ENCODE measurements around the gene ZNF638.
"Not testable (repeated sequence)": the region's sequence is repeated elsewhere in the genome, so short reads cannot be mapped to it uniquely, and the experiment has no call there.

The ZNF638 gene

GRCh38 chr2:71331581-71332434, at the start of gene ZNF638:
TSS of gene ZNF638 (plus strand) at chr2:71331782. CDS start at chr2:71348955, 17,173 bp downstream.
- DNase-seq, result peak; percentile 95

- DNase-seq, result no peak
These were observed 49.6 kb upstream of the ZNF638 start for GRCh38 chr2:71281950-71282349.

GRCh38 chr2:71282493-71282892, 49.1 kb upstream of the ZNF638 start:
- DNase-seq, result no peak

- DNase-seq, result no peak
These were observed 48.5 kb upstream of the ZNF638 start for GRCh38 chr2:71283131-71283530.

GRCh38 chr2:71285706-71286105, 45.9 kb upstream of the ZNF638 start:
- no peak for DNase-seq

GRCh38 chr2:71291398-71291797, 40.2 kb upstream of the ZNF638 start:
- peak; percentile 28 for DNase-seq

- DNase-seq, result no peak
These were observed 39.4 kb upstream of the ZNF638 start for GRCh38 chr2:71292159-71292558.

- DNase-seq, result no peak
These were observed 32.7 kb upstream of the ZNF638 start for GRCh38 chr2:71298914-71299313.

GRCh38 chr2:71299507-71299906, 32.1 kb upstream of the ZNF638 start:
- no peak for DNase-seq

- DNase-seq, result no peak
These were observed 27.7 kb upstream of the ZNF638 start for GRCh38 chr2:71303849-71304248.

GRCh38 chr2:71306762-71307161, 24.8 kb upstream of the ZNF638 start:
- DNase-seq, result peak; percentile 30

GRCh38 chr2:71313016-71313766, 18.4 kb upstream of the ZNF638 start:
- DNase-seq, result no peak

- DNase-seq, result no peak
These were observed 14.5 kb upstream of the ZNF638 start for GRCh38 chr2:71317060-71317459.

GRCh38 chr2:71317900-71318299, 13.7 kb upstream of the ZNF638 start:
- DNase-seq, result not testable (repeated sequence)

GRCh38 chr2:71323386-71323785, 8.2 kb upstream of the ZNF638 start:
- no peak for DNase-seq

- DNase-seq, result no peak
These were observed 4.6 kb upstream of the ZNF638 start for GRCh38 chr2:71326968-71327367.

GRCh38 chr2:71327916-71328315, 3.7 kb upstream of the ZNF638 start:
- DNase-seq, result no peak

- no peak for DNase-seq
These were observed 1.4 kb upstream of the ZNF638 start for GRCh38 chr2:71330155-71330554.

- no peak for DNase-seq
These were observed 824 bp upstream of the ZNF638 start for GRCh38 chr2:71330585-71331330.

- DNase-seq, result not testable (repeated sequence)
These were observed 326 bp upstream of the ZNF638 start for GRCh38 chr2:71331331-71331580.

GRCh38 chr2:71332435-71332796, 834 bp downstream of the ZNF638 start:
- no peak for DNase-seq

- DNase-seq, result no peak
These were observed 2.0 kb downstream of the ZNF638 start for GRCh38 chr2:71333619-71334018.

- DNase-seq, result no peak
These were observed 4.8 kb downstream of the ZNF638 start for GRCh38 chr2:71336384-71336783.

- no peak for DNase-seq
These were observed 5.2 kb downstream of the ZNF638 start for GRCh38 chr2:71336802-71337201.

All from left hindlimb (tissue), 1 donor.